GM23338 (cell line): ENCODE measurements around the gene IL13. TPM values are rescaled to one million over a fixed set of nuclear protein-coding genes. Genes with fewer than 3 reads are reported as not detected.

Source experiments
- ATAC-seq: fragments of 200-7000 bp; cut with Tn5 transposase; 3 replicates; pipeline ENCODE4 v1.9.1; 2020
- DNase-seq: peaks from one replicate; pipeline ENCODE4 v3.0.0-alpha.2; 2015; ENCODE audit warnings: low spot score
- H2AFZ ChIP-seq: fragments of 200-600 bp; sonication (generic); 2 replicates; pipeline ENCODE4 v1.8.0; 2016; ENCODE audit warnings: antibody characterized with exemption, mild to moderate bottlenecking, moderate library complexity
- H3F3A ChIP-seq: fragments of 200-600 bp; sonication (generic); replicated peaks from 2 replicates; pipeline ENCODE4 v1.8.0; 2017; ENCODE audit warnings: antibody characterized with exemption, mixed run types, low read depth
- H3K27ac ChIP-seq: fragments of 200-600 bp; sonication (generic); 2 replicates; pipeline ENCODE4 v1.6.1; 2016; ENCODE audit warnings: low read depth
- H3K27me3 ChIP-seq: fragments of 200-600 bp; sonication (generic); 2 replicates; pipeline ENCODE4 v1.8.0; 2016; ENCODE audit warnings: mild to moderate bottlenecking, mixed run types, moderate library complexity; ENCODE audit not compliant: insufficient read depth
- H3K36me3 ChIP-seq: fragments of 200-600 bp; sonication (generic); 2 replicates; pipeline ENCODE4 v1.8.0; 2016; ENCODE audit warnings: mild to moderate bottlenecking; ENCODE audit not compliant: insufficient read depth
- H3K4me1 ChIP-seq: fragments of 200-600 bp; sonication (generic); 2 replicates; pipeline ENCODE4 v1.8.0; 2016; ENCODE audit warnings: mild to moderate bottlenecking, moderate library complexity; ENCODE audit not compliant: insufficient read depth
- H3K4me2 ChIP-seq: fragments of 200-600 bp; sonication (generic); 2 replicates; pipeline ENCODE4 v1.7.1; 2017; ENCODE audit warnings: mixed run types
- H3K4me3 ChIP-seq: fragments of 200-600 bp; sonication (generic); 2 replicates; pipeline ENCODE4 v1.6.1; 2016; ENCODE audit warnings: mixed run types
- H3K79me2 ChIP-seq: fragments of 200-600 bp; sonication (generic); replicated peaks from 2 replicates; pipeline ENCODE4 v1.8.0; 2017; ENCODE audit warnings: mild to moderate bottlenecking; ENCODE audit not compliant: insufficient read depth
- H3K9me2 ChIP-seq: fragments of 200-600 bp; sonication (generic); 2 replicates; pipeline ENCODE4 v1.8.0; 2017; ENCODE audit not compliant: insufficient read depth
- H4K20me1 ChIP-seq: fragments of 200-600 bp; sonication (generic); replicated peaks from 2 replicates; pipeline ENCODE4 v1.8.0; 2017; ENCODE audit warnings: mild to moderate bottlenecking; ENCODE audit not compliant: insufficient read depth
- H3K27ac Mint-ChIP-seq: 2 replicates; pipeline ENCODE4 v1.8.0; 2020; ENCODE audit warnings: inconsistent platforms, mild to moderate bottlenecking, moderate library complexity, mixed read lengths
- H3K27me3 Mint-ChIP-seq: 3 replicates; pipeline ENCODE4 v1.8.0; 2022; ENCODE audit warnings: low read depth, mild to moderate bottlenecking, moderate library complexity, mixed read lengths, inconsistent platforms; ENCODE audit not compliant: insufficient read depth, poor library complexity
- H3K36me3 Mint-ChIP-seq: 3 replicates; pipeline ENCODE4 v1.8.0; 2021; ENCODE audit warnings: low read depth, mild to moderate bottlenecking, inconsistent platforms, moderate library complexity, mixed read lengths
- H3K4me1 Mint-ChIP-seq: 3 replicates; pipeline ENCODE4 v1.8.0; 2020; ENCODE audit warnings: mild to moderate bottlenecking, inconsistent platforms, mixed read lengths
- H3K4me3 Mint-ChIP-seq: 3 replicates; pipeline ENCODE4 v1.8.0; 2021; ENCODE audit warnings: moderate library complexity, mild to moderate bottlenecking, inconsistent platforms, mixed read lengths
- H3K9me3 Mint-ChIP-seq: 3 replicates; pipeline ENCODE4 v1.8.0; 2020; ENCODE audit warnings: moderate library complexity, mild to moderate bottlenecking, inconsistent platforms, mixed read lengths
- CTCF ChIP-seq, 2 experiments: fragments of 200-600 bp in 1 of 2; sonication (generic) in 1 of 2; conservative IDR thresholded peaks; 2 replicates each; pipeline versions ENCODE4 v1.5.1 to v1.6.1; 2016 to 2017; ENCODE audit warnings: antibody characterized with exemption in 2 of 2, low read depth in 2 of 2, mild to moderate bottlenecking in 2 of 2, moderate library complexity in 1 of 2
- ETS1 ChIP-seq: IDR thresholded peaks from 2 replicates; pipeline ENCODE4 v1.6.1; 2016; ENCODE audit warnings: antibody characterized with exemption
- EZH2 ChIP-seq: fragments of 200-600 bp; sonication (generic); IDR thresholded peaks from one replicate; pipeline ENCODE4 v1.8.0; 2017; ENCODE audit warnings: antibody characterized with exemption, mild to moderate bottlenecking, low read depth; ENCODE audit not compliant: unreplicated experiment
- EZH2phosphoT487 ChIP-seq: fragments of 200-600 bp; sonication (generic); IDR thresholded peaks from one replicate; pipeline ENCODE4 v1.8.1; 2018; ENCODE audit warnings: antibody characterized with exemption; ENCODE audit not compliant: unreplicated experiment
- JUNB ChIP-seq: IDR thresholded peaks from one replicate; pipeline ENCODE4 v1.6.1; 2016; ENCODE audit warnings: antibody characterized with exemption; ENCODE audit not compliant: unreplicated experiment
- POLR2AphosphoS5 ChIP-seq: IDR thresholded peaks from 2 replicates; pipeline ENCODE4 v1.6.1; 2016; ENCODE audit warnings: antibody characterized with exemption, low read depth
- REST ChIP-seq: IDR thresholded peaks from one replicate; pipeline ENCODE4 v1.6.1; 2018; ENCODE audit warnings: antibody characterized with exemption; ENCODE audit not compliant: unreplicated experiment
- STAT1 ChIP-seq: IDR thresholded peaks from one replicate; pipeline ENCODE4 v1.6.1; 2016; ENCODE audit warnings: antibody characterized with exemption; ENCODE audit not compliant: unreplicated experiment
- ZNF114 ChIP-seq: fragments of 250-450 bp; sonication (Bioruptor Pico); IDR thresholded peaks from 2 replicates; pipeline ENCODE4 v1.5.0; 2020; ENCODE audit warnings: mild to moderate bottlenecking, moderate library complexity
- ZNF331 ChIP-seq: fragments of 250-450 bp; sonication (Bioruptor Pico); IDR thresholded peaks from 2 replicates; pipeline ENCODE4 v1.5.0; 2020; ENCODE audit warnings: low read depth, mild to moderate bottlenecking, moderate library complexity
- ZNF462 ChIP-seq: fragments of 250-450 bp; sonication (Bioruptor Pico); IDR thresholded peaks from 2 replicates; pipeline ENCODE4 v1.5.0; 2020; ENCODE audit warnings: mild to moderate bottlenecking, moderate library complexity
- polyA plus RNA-seq: library from polyadenylated mRNA; unstranded; fragments of >200 nt; fragmentation: Nextera tagmentation; extraction: Ambion mirVana; gene quantifications from 2 replicates; pipeline ENCODE4 v1.2.1, GENCODE V29; 2016
- total RNA-seq: library from RNA; depleted of rRNA; stranded (reverse); fragments of >200 nt; shearing (Covaris generic); gene quantifications from 2 replicates; pipeline ENCODE4 v1.2.3, GENCODE V29; 2014

Gene IL13
- total and polyA plus RNA-seq, 2 experiments from 2014 or later = not detected

DNA sequence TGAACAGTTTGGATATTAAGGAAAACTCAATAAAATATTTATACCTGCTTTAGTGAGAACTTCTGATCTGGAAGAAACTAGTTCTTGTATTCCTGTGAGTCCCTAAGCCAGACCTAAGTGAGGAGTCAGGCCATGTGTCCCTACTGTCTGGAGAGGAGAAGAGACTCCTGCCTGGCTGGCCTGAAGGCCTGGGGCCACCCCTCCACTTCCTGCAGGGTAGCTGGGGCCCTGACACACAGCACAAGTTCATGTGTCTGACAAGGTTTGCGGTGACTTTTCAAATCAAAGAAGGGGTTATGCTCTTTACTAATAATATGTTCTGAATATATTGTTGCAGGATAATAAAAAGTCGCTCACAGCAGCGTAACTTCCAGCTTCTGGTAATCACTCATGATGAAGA lies 16.1 kb upstream of the IL13 start (continued):
- TF ChIP-seq ZNF331 (CRISPR knock-in tag) = no peak
- no peak for TF ChIP-seq EZH2phosphoT487
- no peak for TF ChIP-seq ETS1

- Mint-ChIP-seq H3K4me3 (no peak overlapping the region), H3K4me1 (peaks cover 18% of the 10 kb centered on the region), H3K27ac (no peak overlapping the region)
These were observed 13.8 kb upstream of the IL13 start for GRCh38 chr5:132644177-132644576.

More at GRCh38 chr5:132644177-132644576, 13.8 kb upstream of the IL13 start:
- ATAC-seq = peak; percentile 65
- Histone ChIP-seq H4K20me1 (no peaks in the 10 kb centered on the region), H3K4me2 (peak overlapping the region; percentile 17), H3K4me3 (no peak overlapping the region), H3K27ac (no peak overlapping the region), H3K36me3 (peaks cover 4% of the 10 kb centered on the region), H2AFZ (no peak overlapping the region), H3K9me2 (no peaks in the 10 kb centered on the region), H3K4me1 (peaks cover 18% of the 10 kb centered on the region), H3F3A (no peaks in the 10 kb centered on the region), H3K79me2 (no peaks in the 10 kb centered on the region), H3K27me3 (no peaks in the 10 kb centered on the region)
- H3K9me3 Mint-ChIP-seq = peaks cover 11% of the 10 kb centered on the region; the same call in 2 of the 3 replicates
- H3K27me3 Mint-ChIP-seq = peaks cover 4% of the 10 kb centered on the region
- H3K36me3 Mint-ChIP-seq = peaks cover 37% of the 10 kb centered on the region
- TF ChIP-seq CTCF (conservative IDR thresholded peaks at IDR 0.05; ENCODE audit: low read depth in 2 of 2) = no peak
- no peak for TF ChIP-seq ZNF462
- no peak for TF ChIP-seq ETS1
- TF ChIP-seq STAT1 = no peak
- no peak for TF ChIP-seq EZH2
- TF ChIP-seq ZNF114 (CRISPR knock-in tag) = no peak
- no peak for TF ChIP-seq REST
- TF ChIP-seq JUNB = no peak
- TF ChIP-seq POLR2AphosphoS5 = no peak
- no peak for DNase-seq
